ENCODE results near the gene PCYOX1L. TPM values are rescaled to one million over a fixed set of nuclear protein-coding genes. Genes with fewer than 3 reads are reported as not detected.

Gene PCYOX1L
- total and polyA plus RNA-seq, 2 of the 8 experiments (the other 6 are each of a cell fraction or from before 2014, with no cell fraction given) = 6.8 to 17.2 TPM

- TF ChIP-seq RAD21 (IDR thresholded peaks at IDR 0.05 in 1 of 2, conservative IDR thresholded peaks at IDR 0.05 in 1 of 2; ENCODE audit: low read depth in 2 of 2, low read length in 2 of 2) (no peak), EGR1 (IDR thresholded peaks at IDR 0.05; ENCODE audit: borderline replicate concordance, low read depth, low read length) (no peak), EZH2 (IDR thresholded peaks at IDR 0.05; ENCODE audit: low read depth, low read length, severe bottlenecking) (no peak), PHF8 (conservative IDR thresholded peaks at IDR 0.05; ENCODE audit: low read depth, low read length) (no peak), POLR2A (IDR thresholded peaks at IDR 0.05; ENCODE audit: control extremely low read depth in 1 of 2, low read depth in 2 of 2, low read length in 2 of 2) (no peak), JUND (IDR thresholded peaks at IDR 0.05; ENCODE audit: low read length) (no peak), BRCA1 (IDR thresholded peaks at IDR 0.05; ENCODE audit: low read depth, low read length) (no peak), HDAC6 (IDR thresholded peaks at IDR 0.05; ENCODE audit: low read depth, low read length) (no peak), TAF1 (IDR thresholded peaks at IDR 0.05; ENCODE audit: low read depth, low read length) (no peak), SIN3A (conservative IDR thresholded peaks at IDR 0.05 in 1 of 2, IDR thresholded peaks at IDR 0.05 in 1 of 2; ENCODE audit: low read depth in 1 of 2, low read length in 2 of 2) (no peak)
Observed at GRCh38 chr5:149376711-149377447, 19.0 kb downstream of the PCYOX1L start (continued).
